HG03097 (cell line): ENCODE results near the gene ERG.

Experiments used
- ATAC-seq: cut with Tn5 transposase; IDR thresholded peaks from one replicate; pipeline ENCODE4 v1.9.1; 2021; ENCODE audit not compliant: unreplicated experiment, low FRiP score

Gene ERG

DNA sequence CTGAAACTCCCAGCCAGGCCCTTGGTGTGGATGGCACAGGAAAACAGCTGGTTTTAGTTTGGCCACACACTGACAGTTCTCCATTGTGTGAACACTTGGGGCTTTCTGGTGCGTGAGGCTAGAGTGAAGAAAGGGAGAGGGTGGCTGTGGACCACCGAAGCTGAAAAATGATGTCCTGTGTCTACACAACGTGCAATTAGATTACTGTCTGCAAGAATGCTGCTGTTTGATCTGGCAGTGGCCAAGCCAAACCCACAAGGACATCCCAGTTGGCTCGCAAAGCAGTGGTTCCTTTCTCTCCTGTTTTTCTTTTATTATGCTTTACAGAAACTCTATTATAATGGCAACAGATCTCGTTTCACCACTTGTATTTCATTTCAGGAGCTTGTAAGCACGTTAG is 58.9 kb downstream of the ERG start:
- no peak for ATAC-seq

DNA sequence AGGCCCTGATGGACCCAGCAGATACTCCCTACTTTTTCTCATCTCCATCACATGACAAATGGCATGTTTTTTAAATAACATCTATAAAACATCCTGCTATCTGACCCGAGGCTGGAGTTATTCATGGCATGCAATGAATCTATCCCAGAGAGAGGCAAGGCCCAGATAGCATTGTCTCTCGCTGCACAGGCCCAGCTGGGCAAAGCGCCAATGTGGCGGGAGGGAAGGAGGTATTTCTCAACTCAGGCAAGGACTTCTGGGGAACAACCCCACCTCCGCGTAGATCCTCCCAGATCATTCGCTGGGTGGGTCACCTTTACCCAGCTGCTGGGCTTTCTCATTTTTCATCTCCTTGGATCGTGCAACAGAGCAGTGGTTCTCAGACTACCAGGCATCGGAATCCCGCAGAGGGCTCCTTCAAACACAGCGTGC is 59.8 kb downstream of the ERG start:
- ATAC-seq, result no peak

DNA sequence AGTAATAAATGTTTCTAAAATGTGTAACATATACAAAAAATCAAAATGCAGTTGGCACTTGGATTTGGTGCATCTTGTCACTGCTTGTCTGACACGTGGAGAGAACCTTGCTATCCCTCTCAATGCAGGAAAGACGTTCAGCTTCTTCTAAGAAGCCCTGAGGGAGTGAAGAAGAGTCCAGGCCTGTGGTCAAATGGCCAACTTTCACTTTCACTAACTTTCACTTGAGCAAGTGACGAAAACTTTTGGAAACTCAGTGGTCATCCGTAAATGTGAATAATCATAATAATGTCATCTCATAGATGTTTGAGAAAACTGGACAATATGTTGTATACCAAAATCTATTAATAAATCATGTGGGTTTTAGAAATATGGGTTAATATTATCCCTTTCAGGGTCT is 61.9 kb downstream of the ERG start:
- ATAC-seq, result no peak

DNA sequence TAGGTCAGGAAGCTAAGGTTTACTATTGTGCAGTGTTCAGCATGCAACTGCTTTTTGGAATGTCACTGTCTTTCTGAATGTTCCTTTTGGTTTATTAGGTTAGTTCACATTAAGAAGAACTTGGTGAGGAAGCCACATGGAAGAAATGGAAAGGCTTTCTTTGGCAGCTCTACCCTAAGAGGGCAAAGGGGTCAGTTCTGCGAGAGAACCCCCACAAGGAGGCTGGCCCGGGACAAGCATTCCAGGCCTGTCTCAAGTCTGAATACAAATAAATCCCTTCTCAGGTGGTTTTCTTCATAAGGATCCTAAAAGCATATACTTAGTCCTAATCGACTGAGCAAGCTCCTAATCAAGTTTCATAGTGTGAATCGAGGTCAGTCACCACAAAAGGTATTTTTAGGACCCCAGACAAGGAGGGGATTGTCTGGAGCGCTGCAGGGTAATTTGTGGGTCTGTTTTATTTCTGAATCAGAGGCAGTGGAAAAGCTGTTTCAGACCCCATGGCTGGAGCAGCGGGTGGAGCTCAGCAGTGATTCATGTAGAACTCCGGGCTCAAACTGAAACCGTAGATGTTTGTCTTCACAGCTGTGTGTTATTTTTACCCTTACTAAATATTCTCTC is 63.3 kb downstream of the ERG start:
- ATAC-seq, result no peak

DNA sequence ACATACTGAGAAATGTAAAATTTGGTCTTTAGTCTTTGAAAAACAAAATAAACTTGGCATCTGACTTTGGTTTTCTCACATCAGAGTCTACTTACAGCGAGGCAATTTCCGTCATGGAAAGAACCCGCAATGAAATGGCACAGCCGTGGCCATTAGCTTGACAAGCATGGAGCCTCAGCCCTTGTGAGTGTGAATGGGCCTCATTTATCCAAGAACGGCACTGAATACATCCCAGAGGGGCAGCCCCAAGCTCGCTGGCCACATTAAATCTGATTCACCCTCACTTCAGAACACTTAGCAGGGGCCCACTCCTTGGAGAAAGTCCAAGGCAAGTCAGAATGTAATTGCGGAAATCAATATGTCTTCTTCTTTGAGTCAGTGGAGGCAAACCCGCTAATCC is 64.8 kb downstream of the ERG start:
- no peak for ATAC-seq

DNA sequence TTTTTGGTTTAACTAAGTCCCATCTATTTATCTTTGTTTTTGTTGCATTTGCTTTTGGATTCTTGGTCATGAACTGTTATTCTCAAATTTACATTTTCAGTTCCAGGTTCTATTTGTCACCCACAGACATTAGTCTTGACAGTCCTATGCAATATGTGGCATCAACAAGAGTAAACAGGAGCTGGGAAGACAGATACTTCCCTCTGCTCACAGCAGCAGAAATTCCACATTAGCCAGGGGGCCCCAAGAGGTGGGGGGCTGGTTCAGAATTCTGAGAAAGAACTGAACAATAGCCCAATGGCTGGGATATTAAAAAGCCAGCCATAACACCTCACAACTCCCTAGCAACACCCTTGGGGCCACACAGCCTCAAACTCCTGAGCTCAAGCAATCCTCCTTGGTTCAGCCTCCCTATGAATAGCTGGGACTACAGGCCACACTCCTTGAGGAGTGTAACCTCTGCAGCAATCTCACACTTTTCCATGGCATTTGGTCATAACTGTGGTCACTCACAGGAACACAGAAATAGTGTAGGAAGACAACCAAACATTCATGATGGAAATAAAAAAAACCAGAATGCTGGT is 67.8 kb downstream of the ERG start:
- ATAC-seq, result no peak

DNA sequence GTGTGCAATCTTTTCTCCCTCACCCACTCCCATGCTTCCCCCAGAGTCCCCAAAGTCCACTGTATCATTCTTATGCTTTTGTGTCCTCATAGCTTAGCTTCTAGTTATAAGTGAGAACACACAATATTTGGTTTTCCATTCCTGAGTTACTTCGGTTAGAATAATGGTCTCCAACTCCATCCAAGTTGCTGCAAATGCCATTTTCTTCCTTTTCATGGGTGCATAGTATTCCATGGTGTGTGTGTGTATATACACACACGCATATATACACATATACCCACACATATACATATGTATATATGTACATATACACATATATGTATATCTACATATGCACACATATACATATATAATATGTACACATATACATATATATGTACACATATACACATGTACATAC is 69.3 kb downstream of the ERG start:
- ATAC-seq, result no peak

DNA sequence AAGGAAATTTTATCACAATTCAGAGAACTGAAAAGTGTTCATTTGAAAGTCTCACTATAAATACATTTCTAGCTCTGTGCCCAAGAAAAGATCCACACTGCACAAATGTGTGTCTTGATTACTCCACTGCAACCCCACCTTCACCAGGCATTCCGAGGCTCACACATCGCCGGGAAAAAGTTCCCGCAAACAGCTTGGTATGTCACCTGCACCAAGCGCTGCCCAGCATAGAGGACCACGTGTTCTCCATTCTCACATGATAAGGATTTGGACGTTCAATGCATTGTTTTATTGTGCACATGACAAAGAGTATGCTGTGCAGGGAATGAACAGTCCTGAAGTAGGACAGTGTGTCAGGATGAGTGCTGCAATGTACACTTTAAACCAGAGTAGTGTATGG is 70.1 kb downstream of the ERG start:
- no peak for ATAC-seq

DNA sequence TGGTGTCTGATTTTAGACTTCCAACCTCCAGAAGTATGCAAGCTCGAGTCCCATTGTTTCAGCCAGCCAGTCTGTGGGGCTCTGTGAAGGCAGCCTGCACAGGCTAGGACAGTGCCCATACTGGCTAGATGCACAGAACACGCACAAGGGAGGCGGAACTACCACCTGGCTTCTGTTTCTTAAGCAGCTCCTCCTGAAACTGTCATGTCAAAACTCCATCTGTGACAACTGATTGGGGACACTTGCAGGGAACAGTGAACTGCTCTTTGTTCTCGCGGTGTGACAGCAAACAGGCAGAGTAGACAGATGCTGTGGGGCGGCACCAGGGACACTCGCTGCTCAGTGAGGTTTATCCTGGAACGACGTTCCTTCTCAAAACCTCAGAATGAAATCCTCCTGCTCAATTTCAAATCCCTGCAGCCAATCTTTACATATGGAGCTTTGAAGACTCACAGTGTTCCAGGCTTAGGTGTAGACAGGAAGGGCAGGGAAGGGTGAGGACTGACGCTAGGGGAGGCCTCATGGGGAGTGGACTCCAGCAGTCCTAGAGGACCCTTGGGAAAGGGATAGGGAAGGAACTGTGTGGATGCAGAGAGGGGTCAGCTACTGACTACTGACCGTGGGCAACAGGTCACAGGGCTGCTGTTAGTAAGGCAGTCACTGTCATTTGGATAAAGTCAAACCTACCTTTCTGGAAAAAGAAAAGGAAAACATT is 73.8 kb downstream of the ERG start:
- ATAC-seq, result no peak

DNA sequence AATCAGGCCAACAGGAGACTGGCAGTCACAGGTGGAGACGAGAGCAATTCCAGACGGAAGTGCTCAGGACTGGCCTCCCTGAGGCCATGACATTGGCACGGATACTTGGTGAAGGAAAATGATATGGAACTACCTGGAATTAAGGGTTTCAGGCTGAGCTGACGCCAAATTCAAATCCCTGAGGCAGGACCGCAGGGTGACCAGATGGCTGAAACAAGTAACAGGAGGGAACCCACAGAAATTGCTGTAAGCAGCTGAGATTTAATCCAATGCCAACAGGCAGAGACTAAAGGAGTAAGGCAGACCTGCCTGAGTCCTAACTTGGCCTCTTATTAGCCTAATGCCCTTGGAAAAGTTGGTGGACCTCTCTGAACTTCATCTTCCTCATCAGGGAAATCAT is 76.2 kb downstream of the ERG start:
- ATAC-seq, result no peak

DNA sequence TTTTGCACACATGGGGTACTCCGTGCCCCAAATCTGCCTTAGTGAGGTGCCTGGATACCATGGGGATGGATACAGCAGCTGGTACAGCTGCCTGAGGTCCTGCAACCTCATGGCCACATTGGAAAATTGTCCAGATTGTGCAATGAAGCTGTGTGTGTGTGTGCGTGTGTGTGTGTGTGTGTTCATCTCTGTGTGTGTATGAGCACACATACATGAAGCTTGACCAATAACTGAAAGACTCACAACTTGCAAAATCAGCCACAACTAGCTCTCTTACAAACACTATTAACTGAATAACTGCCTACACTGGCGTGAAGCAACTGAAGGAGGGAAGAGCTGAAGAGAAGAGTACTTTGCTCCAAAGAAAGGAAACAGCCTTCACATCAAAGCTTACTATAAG is 78.1 kb downstream of the ERG start:
- ATAC-seq, result no peak

DNA sequence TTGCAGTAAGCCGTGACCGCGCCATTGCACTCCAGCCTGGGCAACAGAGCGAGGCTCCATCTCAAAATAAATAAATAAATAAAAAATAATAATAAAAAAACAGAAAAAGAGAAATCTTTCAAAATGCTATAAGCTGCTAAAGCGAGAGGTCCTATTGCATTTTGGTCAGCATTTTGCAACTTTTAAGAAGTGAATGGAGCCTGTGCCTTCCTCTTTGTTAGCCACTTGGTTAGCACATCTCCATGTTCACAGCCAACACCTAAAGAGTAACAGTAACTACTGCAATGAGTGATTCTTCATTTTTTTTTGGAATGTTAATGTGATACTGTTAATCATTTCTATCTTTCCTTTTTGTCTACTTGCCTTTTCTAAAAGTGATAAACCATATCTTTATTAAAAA is 80.6 kb downstream of the ERG start:
- no peak for ATAC-seq

DNA sequence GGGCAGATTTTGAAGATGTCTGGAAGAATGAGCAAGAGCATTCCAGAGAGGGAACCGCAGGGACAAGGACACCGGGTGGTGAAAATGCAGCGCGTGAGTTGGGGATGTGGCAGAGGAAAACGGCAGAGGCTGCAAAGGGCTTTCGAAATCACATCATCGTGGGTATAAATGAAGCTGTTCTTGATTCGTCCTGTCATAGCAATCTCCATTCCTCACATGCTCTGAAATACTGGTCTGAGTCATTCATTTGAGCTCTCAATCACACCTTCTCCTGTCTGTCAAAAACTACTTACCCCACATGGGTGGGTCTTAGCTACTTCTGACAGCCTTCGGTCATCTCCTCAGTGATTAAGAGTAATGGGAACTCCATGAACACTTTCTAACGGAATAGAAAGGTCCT is 81.5 kb downstream of the ERG start:
- no peak for ATAC-seq

DNA sequence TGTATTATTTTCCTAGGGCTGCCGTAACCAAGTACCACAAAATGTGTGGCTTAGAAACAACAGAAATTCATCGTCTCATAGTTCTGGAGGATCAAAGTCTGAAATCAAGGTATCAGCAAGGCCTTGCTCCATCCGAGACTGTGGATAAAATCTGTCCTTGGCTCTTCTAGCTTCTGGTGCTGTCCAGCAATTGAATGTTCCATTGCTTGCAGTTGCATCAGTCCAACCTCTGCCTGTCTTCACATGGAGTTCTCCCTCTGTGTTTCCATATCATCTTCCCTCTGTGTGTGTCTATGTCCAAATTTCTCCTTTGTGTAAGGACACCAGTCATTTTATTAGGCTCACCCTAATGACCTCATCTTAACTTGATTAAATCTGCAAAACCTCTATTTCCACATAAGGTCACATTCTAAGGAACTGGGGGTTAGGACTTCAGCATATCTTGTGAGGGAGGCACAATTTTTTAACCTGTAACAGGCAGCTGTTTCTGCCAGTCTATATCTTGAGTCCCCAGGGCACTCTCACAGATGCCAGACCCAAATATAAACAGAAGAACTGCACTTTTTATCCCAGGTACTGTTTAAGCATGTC is 84.2 kb downstream of the ERG start:
- no peak for ATAC-seq

DNA sequence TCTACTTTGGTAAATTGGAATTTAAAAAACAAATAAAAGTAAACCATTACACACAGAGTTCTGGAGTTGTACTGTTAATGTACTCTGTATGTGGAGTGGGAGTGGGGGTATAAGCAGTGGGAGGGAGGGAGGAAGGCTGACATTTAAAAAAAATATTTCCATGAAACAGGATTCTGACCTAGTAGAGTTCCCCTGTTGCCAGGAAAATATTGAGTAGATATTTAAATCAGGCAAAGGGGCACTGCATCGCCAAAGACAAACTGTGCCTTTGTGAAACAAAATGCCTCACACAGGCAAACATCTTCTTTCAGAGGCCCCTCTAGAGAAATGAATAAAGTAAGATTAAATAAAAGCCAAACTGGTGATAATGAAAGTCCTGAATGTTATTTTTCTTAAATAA is 87.8 kb downstream of the ERG start:
- ATAC-seq, result no peak

DNA sequence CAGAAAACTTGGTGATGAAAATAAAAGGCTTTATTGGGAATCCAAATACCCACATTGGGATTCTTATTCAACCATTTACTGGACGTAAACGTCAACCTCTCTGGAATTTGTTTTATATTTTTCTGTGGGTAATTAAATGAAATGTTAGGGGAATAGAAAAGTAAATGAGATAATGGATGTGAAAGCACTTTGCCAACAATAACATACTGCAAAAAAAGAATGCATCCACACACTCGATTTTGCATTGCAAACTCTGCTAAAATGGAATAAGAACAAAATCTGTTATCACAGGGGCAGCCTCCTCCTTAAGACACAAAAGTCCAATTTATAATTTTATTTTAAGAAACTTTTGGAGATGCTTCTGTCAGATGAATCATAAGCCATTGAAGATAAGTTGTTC is 88.4 kb downstream of the ERG start:
- no peak for ATAC-seq

DNA sequence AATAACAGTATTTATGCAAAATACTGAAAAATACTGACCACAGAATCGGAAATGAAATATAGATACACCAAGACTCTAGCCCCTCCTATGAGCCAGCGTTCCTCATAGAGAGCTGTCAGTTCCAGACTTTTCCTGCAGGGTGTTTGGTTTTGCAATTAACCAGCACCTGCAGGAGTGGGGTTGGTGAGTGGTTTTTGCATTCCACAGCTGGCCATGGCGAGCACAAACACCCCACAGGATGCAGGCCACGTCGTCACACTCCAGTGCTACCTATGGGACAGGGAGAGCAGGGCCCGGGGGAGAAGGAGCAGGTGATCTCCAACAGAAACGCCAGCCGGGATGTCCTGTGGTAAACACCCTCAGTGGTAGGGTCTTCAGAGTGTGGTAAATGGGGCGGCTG is 94.1 kb downstream of the ERG start:
- no peak for ATAC-seq

DNA sequence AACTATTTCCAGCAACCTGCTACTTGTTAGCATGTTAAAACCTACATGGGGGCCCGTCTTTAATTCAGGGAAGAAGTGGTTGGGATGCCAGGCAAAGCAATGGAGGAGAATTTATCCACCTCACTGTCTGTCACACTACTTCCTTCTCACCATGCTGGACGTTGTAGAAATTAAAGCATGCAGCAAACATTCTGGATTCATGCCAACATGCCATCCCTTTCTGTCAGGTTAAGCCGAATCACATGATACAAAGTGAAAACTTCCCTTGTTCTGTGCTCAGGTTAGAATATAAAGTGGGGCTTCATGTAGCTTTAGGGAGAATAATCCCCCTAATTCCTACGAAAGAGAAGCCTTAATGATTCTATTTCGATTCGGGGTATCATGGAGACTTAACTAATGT is 95.5 kb downstream of the ERG start:
- no peak for ATAC-seq

DNA sequence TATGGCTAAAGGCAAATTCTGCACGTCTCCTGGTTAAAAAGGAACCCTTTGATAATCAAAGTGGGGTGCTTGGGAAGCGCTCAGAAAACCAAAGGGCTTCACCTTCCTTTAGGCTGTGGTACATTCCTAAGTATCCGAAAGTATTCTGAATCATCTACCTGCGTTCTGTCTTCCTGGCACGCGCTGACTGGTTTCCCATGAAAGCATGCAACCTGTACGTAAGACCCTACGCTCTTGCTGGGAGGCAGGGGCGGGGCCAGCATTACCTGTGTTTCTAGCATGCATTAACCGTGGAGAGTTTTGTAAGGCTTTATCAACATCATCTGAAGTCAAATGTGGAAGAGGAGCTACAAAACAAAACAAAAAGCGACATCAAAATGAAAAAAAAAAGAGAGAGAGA is 96.0 kb downstream of the ERG start:
- no peak for ATAC-seq

DNA sequence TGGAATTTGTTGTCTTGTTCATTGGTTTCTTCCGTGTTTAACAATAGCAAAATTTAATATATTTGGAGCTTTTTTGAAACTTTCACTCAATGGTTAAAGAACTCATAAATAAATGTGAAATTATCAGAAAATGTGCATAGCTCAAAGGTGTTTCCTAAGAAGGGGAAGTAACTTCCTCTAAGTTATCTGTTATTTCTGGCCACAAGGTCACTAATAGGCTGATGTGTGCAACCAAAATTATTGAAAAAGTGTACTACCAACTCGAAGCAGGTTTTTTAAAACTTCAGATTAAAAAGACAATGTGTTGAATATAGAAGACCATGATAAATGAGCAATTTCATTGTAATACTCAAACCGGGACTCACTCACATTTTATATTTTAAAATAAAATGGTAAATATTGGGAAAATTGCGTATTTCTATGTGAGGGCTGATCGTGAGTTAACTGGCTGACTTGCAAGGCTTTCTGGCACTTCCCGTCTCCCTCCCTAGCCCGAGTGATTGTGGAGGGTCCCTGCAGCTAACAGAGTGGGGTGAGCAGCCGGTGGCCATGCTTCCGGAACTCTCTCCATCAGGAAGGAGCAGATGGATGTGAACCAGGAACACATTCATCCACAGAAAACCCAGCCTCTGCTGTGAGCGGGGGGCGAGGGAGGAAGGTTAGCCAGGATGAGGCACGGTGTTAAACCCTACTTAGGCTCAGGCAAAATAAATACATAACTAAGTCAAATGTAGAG is 96.9 kb downstream of the ERG start:
- ATAC-seq, result no peak

DNA sequence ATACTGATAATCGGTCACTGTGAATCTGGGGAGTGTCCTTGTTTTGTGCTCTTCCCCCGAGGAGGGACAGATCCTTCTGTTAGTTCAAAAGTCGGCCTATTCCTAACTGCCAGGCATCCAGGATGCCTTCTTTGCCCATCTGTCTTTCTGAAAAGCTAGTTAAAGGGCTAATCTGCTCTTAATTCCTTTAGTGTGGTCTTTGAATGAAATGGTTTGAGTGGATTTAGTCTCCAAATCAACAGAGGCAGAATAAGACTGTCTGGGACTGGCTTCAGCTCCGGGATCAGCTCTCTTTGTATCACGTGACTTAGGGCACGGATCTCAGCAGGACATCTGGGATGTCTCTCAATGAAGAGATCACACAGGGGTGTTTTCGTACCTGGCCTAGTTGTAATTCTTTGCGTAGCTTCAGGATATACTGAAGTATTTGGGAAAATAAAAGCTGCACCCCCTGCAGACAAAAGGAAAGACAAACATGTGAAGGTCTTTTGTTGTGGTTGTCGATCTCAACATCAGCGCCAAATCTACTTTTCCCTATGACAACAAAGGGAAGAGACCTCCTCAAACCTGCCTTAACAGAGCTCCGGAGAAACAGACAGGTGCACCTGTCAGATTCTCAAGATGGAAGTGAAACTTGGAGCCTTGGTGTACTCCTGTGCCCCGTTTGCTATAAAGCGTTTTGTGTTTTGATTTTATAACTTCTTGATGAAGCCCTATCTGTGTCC is 97.9 kb downstream of the ERG start:
- no peak for ATAC-seq
